ENCODE data around the gene UBE2E3.
"Not testable (repeated sequence)": the region's sequence is repeated elsewhere in the genome, so short reads cannot be mapped to it uniquely, and the experiment has no call there.

Gene UBE2E3

GRCh38 chr2:180980106-180980942 is at the start of gene UBE2E3:
Gene UBE2E3 (plus strand): TSS chr2:180980605. CDS start chr2:180982043, 1,438 bp downstream.
- no peaks in the 10 kb centered on the region for H3K27me3 ChIP-seq (ENCODE audit: control insufficient read depth in 5 of 5, insufficient read depth in 4 of 5, low read length in 5 of 5)
- H3K9ac ChIP-seq (ENCODE audit: low read length in 5 of 5) = peak within 1 kb of the TSS; percentile 81 to 93 (median 84)
- H3K4me3 ChIP-seq (ENCODE audit: low read depth in 1 of 5, low read length in 5 of 5) = peak within 1 kb of the TSS; percentile 80 to 95 (median 88)
- H3K27ac ChIP-seq (ENCODE audit: low read depth, low read length) = peak within 1 kb of the TSS; percentile 90
- H3K4me1 ChIP-seq (ENCODE audit: control insufficient read depth in 5 of 5, insufficient read depth in 5 of 5, low read length in 5 of 5) = peaks cover 2 to 42% (median 32%) of the 10 kb centered on the region in 5 donors
- no peaks in the 10 kb centered on the region for H3K9me3 ChIP-seq (ENCODE audit: control insufficient read depth in 5 of 5, low read length in 5 of 5)
- peaks cover 0 to 4% (median 2%) of the 10 kb centered on the region in 5 donors for H3K36me3 ChIP-seq (ENCODE audit: control insufficient read depth in 5 of 5, insufficient read depth in 5 of 5, low read length in 5 of 5)

GRCh38 chr2:180931841-180932240 is 48.6 kb upstream of the UBE2E3 start:
- Histone ChIP-seq H3K27me3 (ENCODE audit: control insufficient read depth in 5 of 5, insufficient read depth in 4 of 5, low read length in 5 of 5) (no peaks in the 10 kb centered on the region), H3K27ac (ENCODE audit: low read depth, low read length) (no peak overlapping the region), H3K36me3 (ENCODE audit: control insufficient read depth in 5 of 5, insufficient read depth in 5 of 5, low read length in 5 of 5) (no peaks in the 10 kb centered on the region), H3K4me1 (ENCODE audit: control insufficient read depth in 5 of 5, insufficient read depth in 5 of 5, low read length in 5 of 5) (no peaks in the 10 kb centered on the region), H3K9ac (ENCODE audit: low read length in 5 of 5) (no peak overlapping the region), H3K4me3 (ENCODE audit: low read depth in 1 of 5, low read length in 5 of 5) (no peak overlapping the region), H3K9me3 (ENCODE audit: control insufficient read depth in 5 of 5, low read length in 5 of 5) (no peaks in the 10 kb centered on the region)

DNA sequence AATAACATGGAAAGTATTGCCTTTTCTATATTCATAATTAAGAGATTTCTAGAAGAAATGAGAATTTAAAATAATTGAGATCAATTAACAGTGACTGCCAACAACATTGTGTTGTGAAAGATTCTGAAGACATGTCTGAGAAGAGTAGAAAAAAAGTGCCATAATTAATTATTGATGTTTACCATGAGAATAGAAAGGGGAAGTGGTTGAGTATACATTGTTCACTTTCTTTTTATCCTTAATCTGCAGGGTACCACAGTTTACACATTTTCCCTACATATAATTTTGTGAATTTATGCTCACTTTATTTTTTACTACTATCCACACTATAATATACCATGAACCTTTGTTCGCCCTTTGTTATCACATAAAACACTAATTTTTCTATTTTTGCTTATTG is 47.1 kb upstream of the UBE2E3 start:
- H3K4me3 ChIP-seq (ENCODE audit: low read depth in 1 of 5, low read length in 5 of 5) = no peak overlapping the region
- H3K4me1 ChIP-seq (ENCODE audit: control insufficient read depth in 5 of 5, insufficient read depth in 5 of 5, low read length in 5 of 5) = no peaks in the 10 kb centered on the region
- no peaks in the 10 kb centered on the region for H3K27me3 ChIP-seq (ENCODE audit: control insufficient read depth in 5 of 5, insufficient read depth in 4 of 5, low read length in 5 of 5)

DNA sequence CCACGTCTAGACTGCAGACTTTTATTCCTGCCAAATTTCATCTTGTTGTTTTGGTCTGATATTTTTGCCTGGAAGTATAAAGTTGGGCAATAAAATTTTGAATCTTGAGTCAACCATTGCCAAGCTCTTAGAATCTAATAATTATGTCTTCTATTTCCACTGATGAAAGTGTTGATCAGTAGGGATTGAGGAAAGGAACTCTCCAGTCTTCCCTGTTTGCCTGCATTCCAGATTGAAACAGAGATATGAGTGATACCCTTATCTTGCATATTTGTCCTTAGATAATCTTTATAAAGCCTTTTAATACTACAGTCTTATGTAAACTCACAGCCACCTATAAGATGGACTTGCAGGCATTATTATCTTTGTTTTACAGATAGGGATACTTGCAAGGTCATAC is 45.5 kb upstream of the UBE2E3 start:
- H3K27ac ChIP-seq (ENCODE audit: low read depth, low read length) = no peak overlapping the region

More for the DNA sequence above, 47.1 kb upstream of the UBE2E3 start:
- Histone ChIP-seq H3K36me3 (ENCODE audit: control insufficient read depth in 5 of 5, insufficient read depth in 5 of 5, low read length in 5 of 5) (no peaks in the 10 kb centered on the region), H3K27ac (ENCODE audit: low read depth, low read length) (no peak overlapping the region), H3K9ac (ENCODE audit: low read length in 5 of 5) (no peak overlapping the region), H3K9me3 (ENCODE audit: control insufficient read depth in 5 of 5, low read length in 5 of 5) (no peaks in the 10 kb centered on the region)

GRCh38 chr2:180937480-180937879 is 42.9 kb upstream of the UBE2E3 start:
- not testable (repeated sequence) for H3K27me3 ChIP-seq (ENCODE audit: control insufficient read depth in 5 of 5, insufficient read depth in 4 of 5, low read length in 5 of 5); H3K27ac ChIP-seq (ENCODE audit: low read depth, low read length); H3K9ac ChIP-seq (ENCODE audit: low read length in 5 of 5); H3K9me3 ChIP-seq (ENCODE audit: control insufficient read depth in 5 of 5, low read length in 5 of 5); H3K4me3 ChIP-seq (ENCODE audit: low read depth in 1 of 5, low read length in 5 of 5); H3K36me3 ChIP-seq (ENCODE audit: control insufficient read depth in 5 of 5, insufficient read depth in 5 of 5, low read length in 5 of 5); H3K4me1 ChIP-seq (ENCODE audit: control insufficient read depth in 5 of 5, insufficient read depth in 5 of 5, low read length in 5 of 5)

More for the DNA sequence above, 45.5 kb upstream of the UBE2E3 start:
- H3K4me3 ChIP-seq (ENCODE audit: low read depth in 1 of 5, low read length in 5 of 5) = no peak overlapping the region
- no peaks in the 10 kb centered on the region for H3K9me3 ChIP-seq (ENCODE audit: control insufficient read depth in 5 of 5, low read length in 5 of 5)
- H3K36me3 ChIP-seq (ENCODE audit: control insufficient read depth in 5 of 5, insufficient read depth in 5 of 5, low read length in 5 of 5) = no peaks in the 10 kb centered on the region
- no peaks in the 10 kb centered on the region for H3K27me3 ChIP-seq (ENCODE audit: control insufficient read depth in 5 of 5, insufficient read depth in 4 of 5, low read length in 5 of 5)
- H3K9ac ChIP-seq (ENCODE audit: low read length in 5 of 5) = no peak overlapping the region
- H3K4me1 ChIP-seq (ENCODE audit: control insufficient read depth in 5 of 5, insufficient read depth in 5 of 5, low read length in 5 of 5) = no peaks in the 10 kb centered on the region

GRCh38 chr2:180938451-180938850 is 42.0 kb upstream of the UBE2E3 start:
- no peak overlapping the region for H3K27ac ChIP-seq (ENCODE audit: low read depth, low read length)
- no peaks in the 10 kb centered on the region for H3K36me3 ChIP-seq (ENCODE audit: control insufficient read depth in 5 of 5, insufficient read depth in 5 of 5, low read length in 5 of 5)
- H3K27me3 ChIP-seq (ENCODE audit: control insufficient read depth in 5 of 5, insufficient read depth in 4 of 5, low read length in 5 of 5) = no peaks in the 10 kb centered on the region
- H3K9ac ChIP-seq (ENCODE audit: low read length in 5 of 5) = no peak overlapping the region
- no peaks in the 10 kb centered on the region for H3K4me1 ChIP-seq (ENCODE audit: control insufficient read depth in 5 of 5, insufficient read depth in 5 of 5, low read length in 5 of 5)
- H3K9me3 ChIP-seq (ENCODE audit: control insufficient read depth in 5 of 5, low read length in 5 of 5) = no peaks in the 10 kb centered on the region
- no peak overlapping the region for H3K4me3 ChIP-seq (ENCODE audit: low read depth in 1 of 5, low read length in 5 of 5)

DNA sequence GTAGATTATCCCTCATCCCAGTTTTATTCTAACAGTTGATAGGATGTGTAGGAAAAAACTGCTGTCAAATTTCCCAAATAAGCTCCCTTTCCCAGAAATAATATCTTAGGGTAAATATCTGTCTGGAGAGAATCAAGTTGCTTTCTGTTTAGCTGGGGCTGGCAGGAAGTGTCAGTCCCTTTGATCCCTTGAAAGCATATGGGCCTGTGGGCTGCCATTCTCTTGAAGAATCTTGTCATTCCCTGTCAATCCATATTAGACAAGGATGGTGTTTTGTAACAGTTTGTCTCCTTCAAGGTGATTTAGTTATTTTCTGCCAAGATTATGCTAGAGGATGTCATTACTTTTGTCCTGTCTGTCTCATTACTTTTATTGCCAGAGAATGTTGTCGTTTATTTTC is 37.1 kb upstream of the UBE2E3 start:
- no peak overlapping the region for H3K27ac ChIP-seq (ENCODE audit: low read depth, low read length)

GRCh38 chr2:180944372-180944771 is 36.0 kb upstream of the UBE2E3 start:
- H3K9me3 ChIP-seq (ENCODE audit: control insufficient read depth in 5 of 5, low read length in 5 of 5) = no peaks in the 10 kb centered on the region
- H3K27ac ChIP-seq (ENCODE audit: low read depth, low read length) = no peak overlapping the region
- H3K4me3 ChIP-seq (ENCODE audit: low read depth in 1 of 5, low read length in 5 of 5) = no peak overlapping the region
- no peaks in the 10 kb centered on the region for H3K4me1 ChIP-seq (ENCODE audit: control insufficient read depth in 5 of 5, insufficient read depth in 5 of 5, low read length in 5 of 5)
- H3K27me3 ChIP-seq (ENCODE audit: control insufficient read depth in 5 of 5, insufficient read depth in 4 of 5, low read length in 5 of 5) = no peaks in the 10 kb centered on the region
- H3K36me3 ChIP-seq (ENCODE audit: control insufficient read depth in 5 of 5, insufficient read depth in 5 of 5, low read length in 5 of 5) = no peaks in the 10 kb centered on the region
- no peak overlapping the region for H3K9ac ChIP-seq (ENCODE audit: low read length in 5 of 5)

More for the DNA sequence above, 37.1 kb upstream of the UBE2E3 start:
- Histone ChIP-seq H3K4me1 (ENCODE audit: control insufficient read depth in 5 of 5, insufficient read depth in 5 of 5, low read length in 5 of 5) (no peaks in the 10 kb centered on the region), H3K4me3 (ENCODE audit: low read depth in 1 of 5, low read length in 5 of 5) (no peak overlapping the region), H3K9ac (ENCODE audit: low read length in 5 of 5) (no peak overlapping the region), H3K27me3 (ENCODE audit: control insufficient read depth in 5 of 5, insufficient read depth in 4 of 5, low read length in 5 of 5) (no peaks in the 10 kb centered on the region), H3K36me3 (ENCODE audit: control insufficient read depth in 5 of 5, insufficient read depth in 5 of 5, low read length in 5 of 5) (no peaks in the 10 kb centered on the region), H3K9me3 (ENCODE audit: control insufficient read depth in 5 of 5, low read length in 5 of 5) (no peaks in the 10 kb centered on the region)

DNA sequence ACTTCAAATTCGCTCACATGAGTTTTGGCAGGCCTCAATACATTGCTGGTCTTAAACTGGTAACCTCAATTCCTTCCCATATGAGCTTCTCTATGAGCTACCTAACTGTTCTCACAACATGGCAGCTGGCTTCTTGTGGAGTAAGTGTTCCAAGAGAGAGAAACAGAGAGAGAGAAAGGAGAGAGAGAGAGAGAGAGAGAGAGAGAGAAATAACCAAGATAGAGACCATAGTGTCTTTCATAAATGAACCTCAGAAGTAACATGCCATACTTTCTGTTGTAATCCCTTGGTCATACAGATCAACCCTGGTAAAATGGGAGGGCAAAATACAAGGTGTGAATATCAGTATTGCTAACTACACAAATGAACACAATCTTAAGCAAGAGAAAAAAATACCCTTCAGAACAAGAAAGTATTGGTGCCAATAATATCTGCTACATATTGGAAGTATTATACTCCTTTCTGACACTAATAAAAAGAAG is 33.2 kb upstream of the UBE2E3 start:
- no peaks in the 10 kb centered on the region for H3K4me1 ChIP-seq (ENCODE audit: control insufficient read depth in 5 of 5, insufficient read depth in 5 of 5, low read length in 5 of 5)
- no peaks in the 10 kb centered on the region for H3K36me3 ChIP-seq (ENCODE audit: control insufficient read depth in 5 of 5, insufficient read depth in 5 of 5, low read length in 5 of 5)
- no peaks in the 10 kb centered on the region for H3K9me3 ChIP-seq (ENCODE audit: control insufficient read depth in 5 of 5, low read length in 5 of 5)
- no peaks in the 10 kb centered on the region for H3K27me3 ChIP-seq (ENCODE audit: control insufficient read depth in 5 of 5, insufficient read depth in 4 of 5, low read length in 5 of 5)
- H3K27ac ChIP-seq (ENCODE audit: low read depth, low read length) = no peak overlapping the region
- no peak overlapping the region for H3K9ac ChIP-seq (ENCODE audit: low read length in 5 of 5)
- H3K4me3 ChIP-seq (ENCODE audit: low read depth in 1 of 5, low read length in 5 of 5) = no peak overlapping the region

GRCh38 chr2:180949896-180950295 is 30.5 kb upstream of the UBE2E3 start:
- Histone ChIP-seq H3K27ac (ENCODE audit: low read depth, low read length) (no peak overlapping the region), H3K27me3 (ENCODE audit: control insufficient read depth in 5 of 5, insufficient read depth in 4 of 5, low read length in 5 of 5) (no peaks in the 10 kb centered on the region), H3K9ac (ENCODE audit: low read length in 5 of 5) (no peak overlapping the region), H3K4me3 (ENCODE audit: low read depth in 1 of 5, low read length in 5 of 5) (no peak overlapping the region), H3K4me1 (ENCODE audit: control insufficient read depth in 5 of 5, insufficient read depth in 5 of 5, low read length in 5 of 5) (no peaks in the 10 kb centered on the region), H3K9me3 (ENCODE audit: control insufficient read depth in 5 of 5, low read length in 5 of 5) (peaks cover 0 to 3% (median 0%) of the 10 kb centered on the region in 5 donors), H3K36me3 (ENCODE audit: control insufficient read depth in 5 of 5, insufficient read depth in 5 of 5, low read length in 5 of 5) (no peaks in the 10 kb centered on the region)

All from subcutaneous abdominal adipose tissue (tissue), 5 donors.